Stimulated activated CD4-positive, alpha-beta T cell treated with anti-CD3 and anti-CD28 coated beads, Interleukin-1b, Interleukin-23, amount 100 ng/mL, for 4 hours (primary cell): ENCODE data around the gene FNIP1.
A peak's percentile ranks its signal among the peaks of the same experiment; 100 is the strongest.
"Not testable (repeated sequence)": the region's sequence is repeated elsewhere in the genome, so short reads cannot be mapped to it uniquely, and the experiment has no call there.

Experiments
- DNase-seq, 2 donors: peaks; one replicate each; pipeline ENCODE4 v3.0.0-alpha.2; 2020; ENCODE audit warnings: low read depth in 2 of 2

FNIP1 gene

GRCh38 chr5:131684595-131684994 is 112.2 kb downstream of the FNIP1 start:
- no peak for DNase-seq

GRCh38 chr5:131684051-131684450 is 112.8 kb downstream of the FNIP1 start:
- DNase-seq: no peak

- no peak for DNase-seq
Measured at GRCh38 chr5:131682826-131683225, 114.0 kb downstream of the FNIP1 start.

- DNase-seq: no peak
Measured at GRCh38 chr5:131682175-131682574, 114.6 kb downstream of the FNIP1 start.

GRCh38 chr5:131679911-131680310 is 116.9 kb downstream of the FNIP1 start:
- DNase-seq: no peak

- DNase-seq: not testable (repeated sequence)
Measured at GRCh38 chr5:131678273-131678672, 118.5 kb downstream of the FNIP1 start.

GRCh38 chr5:131677115-131677514 is 119.7 kb downstream of the FNIP1 start:
- no peak for DNase-seq

GRCh38 chr5:131672776-131673175 is 124.0 kb downstream of the FNIP1 start:
- no peak for DNase-seq

GRCh38 chr5:131671994-131672655 is 124.7 kb downstream of the FNIP1 start:
- DNase-seq: no peak

GRCh38 chr5:131671409-131671808 is 125.4 kb downstream of the FNIP1 start:
- DNase-seq: no peak

- no peak for DNase-seq
Measured at GRCh38 chr5:131664929-131665328, 131.9 kb downstream of the FNIP1 start.

- DNase-seq: no peak
Measured at GRCh38 chr5:131661933-131662332, 134.9 kb downstream of the FNIP1 start.

GRCh38 chr5:131659841-131660240 is 137.0 kb downstream of the FNIP1 start:
- no peak for DNase-seq

- DNase-seq: no peak
Measured at GRCh38 chr5:131659290-131659689, 137.5 kb downstream of the FNIP1 start.

GRCh38 chr5:131654776-131655175 is 142.0 kb downstream of the FNIP1 start:
- no peak for DNase-seq

GRCh38 chr5:131654309-131654708 is 142.5 kb downstream of the FNIP1 start:
- DNase-seq: no peak

GRCh38 chr5:131649161-131649560 is 147.7 kb downstream of the FNIP1 start:
- no peak for DNase-seq

GRCh38 chr5:131647048-131647769 is 149.6 kb downstream of the FNIP1 start:
- DNase-seq: no peak

GRCh38 chr5:131644822-131645221 is 152.0 kb downstream of the FNIP1 start:
- no peak for DNase-seq

- DNase-seq: no peak
Measured at GRCh38 chr5:131644370-131644769, 152.4 kb downstream of the FNIP1 start.

- DNase-seq: no peak
Measured at GRCh38 chr5:131641494-131641893, 155.3 kb downstream of the FNIP1 start.

GRCh38 chr5:131640043-131640856 is 156.6 kb downstream of the FNIP1 start:
- DNase-seq: peak; percentile 34 to 38

GRCh38 chr5:131639148-131639547 is 157.7 kb downstream of the FNIP1 start:
- no peak for DNase-seq
